Pancreas (tissue), 10 donors: ENCODE results near the gene SESN1. TPM values are rescaled to one million over a fixed set of nuclear protein-coding genes. Genes with fewer than 3 reads are reported as not detected.

ENCODE experiments used
- ATAC-seq, 4 donors: fragments of 200-7000 bp; cut with Tn5 transposase; one replicate each; pipeline versions ENCODE4 v1.8.0 to v1.9.1; 2020; ENCODE audit warnings: mild to moderate bottlenecking in 4 of 4, moderate library complexity in 4 of 4
- DNase-seq, 6 donors: peaks; one replicate each; pipeline ENCODE4 v3.0.0-alpha.2; 2020
- FAIRE-seq: peaks from 2 replicates; lab custom pipeline; 2012; peaks lifted over from hg19 to GRCh38; lab: Jason Lieb, UNC
- H3K27ac ChIP-seq, 4 donors: fragments of 200-600 bp; sonication (generic); 1 replicate in 3 of 4; 2 replicates in 1 of 4; pipeline versions ENCODE4 v1.5.0 to v1.8.0; 2020
- H3K27me3 ChIP-seq, 4 donors: fragments of 200-600 bp; one replicate each; pipeline ENCODE4 v1.8.0; 2021
- H3K36me3 ChIP-seq, 3 donors: fragments of 200-600 bp; sonication (generic) in 1 of 3; one replicate each; pipeline versions ENCODE4 v1.5.0 to v1.8.0; 2020 to 2021
- H3K4me1 ChIP-seq, 3 donors: fragments of 200-600 bp; one replicate each; pipeline ENCODE4 v1.8.0; 2021
- H3K4me3 ChIP-seq, 4 donors: fragments of 200-600 bp; sonication (generic) in 2 of 4; one replicate each; pipeline versions ENCODE4 v1.5.0 to v1.8.0; 2020 to 2021
- H3K9me3 ChIP-seq, 4 donors: fragments of 200-600 bp; one replicate each; pipeline ENCODE4 v1.8.0; 2021
- CTCF ChIP-seq, 4 donors: fragments of 200-600 bp; sonication (generic) in 3 of 4; IDR thresholded peaks; one replicate each; pipeline versions ENCODE4 v1.5.0 to v1.8.0; 2021; ENCODE audit warnings: antibody characterized with exemption in 4 of 4
- WGBS, 2 donors: extraction: QIAGEN DNeasy Blood & Tissue Kit; methylation state at CpG; one replicate each; pipeline ENCODE4 v1.1.7; 2013; 5-methylcytosine and 5-hydroxymethylcytosine counted together
- intact Hi-C, 3 donors: fragments of 100-400 bp; cut with DNase I; formaldehyde crosslinking; loops; one replicate each; pipeline versions ENCODE4 v1.11.1 to v1.14.2; 2022
- polyA plus RNA-seq, 2 donors: library from polyadenylated mRNA; stranded (reverse); fragments of 200-250 nt; gene quantifications; one replicate each; pipeline ENCODE4 v1.2.3, GENCODE V29; 2013
- total RNA-seq, 6 donors: library from RNA; stranded (reverse); fragmentation: NEBNext Ultra II Directional in 4 of 6; extraction: Animal tissue kit (Norgen Biotek cat#: 25700) in 4 of 6; gene quantifications; one replicate each; pipeline versions ENCODE4 v1.2.1 to v1.2.4, GENCODE V29; 2021 to 2023
- donor health status: healthy with polysubstance abuse.
- donor health status: DM: no; HTN: no; CAD: no; lungs with moderate emphysema.
- donor health status: DM: no; HTN: no; CAD: no.
- donor health status: control.
- donor health status: control.
- donor health status: Bipolar disorder and iron deficiency.
- donor health status: DM: yes; HTN: yes; CAD: no.
- donor health status: DM: no; HTN: no; CAD: no.
- donor health status: DM: no; HTN: no; CAD: no.
- donor health status: DM: yes; HTN: yes; CAD: no.

SESN1 gene
- total and polyA plus RNA-seq, 8 donors, result 8.5 to 22.4 (median 16.8) TPM

- Histone ChIP-seq H3K4me3 (no peak overlapping the region), H3K36me3 (no peaks in the 10 kb centered on the region), H3K9me3 (no peaks in the 10 kb centered on the region), H3K27ac (peak overlapping the region in 1 of 4 donors; percentile 48), H3K4me1 (peaks cover 0 to 11% (median 9%) of the 10 kb centered on the region in 3 donors), H3K27me3 (no peaks in the 10 kb centered on the region)
- intact Hi-C loops, result no loop called here
- 39 to 48% methylated on average over 2 of the region's 2 CpGs for WGBS, 2 donors
- no peak for FAIRE-seq
- TF ChIP-seq CTCF (IDR thresholded peaks at IDR 0.05), result no peak
- no peak for ATAC-seq
- no peak for DNase-seq
Observed at GRCh38 chr6:109013656-109014305, 80.9 kb downstream of the SESN1 start.

GRCh38 chr6:109010705-109011102 lies 83.9 kb downstream of the SESN1 start:
- WGBS, 2 donors, result 18 to 21% methylated on average over 2 of the region's 2 CpGs
- intact Hi-C loops, result no loop called here
- FAIRE-seq (no peak), ATAC-seq (peak in 1 of 4 donors; percentile 9), DNase-seq (no peak)
- no peaks in the 10 kb centered on the region for H3K9me3 ChIP-seq
- H3K4me3 ChIP-seq, result peak overlapping the region in 2 of 4 donors; percentile 87 to 91
- H3K27me3 ChIP-seq, result no peaks in the 10 kb centered on the region
- H3K27ac ChIP-seq, result peak overlapping the region; percentile 91 to 99 (median 97)
- no peaks in the 10 kb centered on the region for H3K36me3 ChIP-seq
- H3K4me1 ChIP-seq, result peaks cover 0 to 25% (median 23%) of the 10 kb centered on the region in 3 donors
- no peak for TF ChIP-seq CTCF (IDR thresholded peaks at IDR 0.05)

GRCh38 chr6:109009962-109010704 lies 84.5 kb downstream of the SESN1 start:
- no peaks in the 10 kb centered on the region for H3K9me3 ChIP-seq
- H3K27me3 ChIP-seq, result no peaks in the 10 kb centered on the region
- DNase-seq (no peak), ATAC-seq (peak in 2 of 4 donors; percentile 10 to 11), FAIRE-seq (peak; percentile 86)
- 4% methylated on average over 10 of the region's 10 CpGs for WGBS, 2 donors
- H3K4me3 ChIP-seq, result peak overlapping the region; percentile 24 to 91 (median 87)
- H3K4me1 ChIP-seq, result peaks cover 0 to 28% (median 25%) of the 10 kb centered on the region in 3 donors
- H3K27ac ChIP-seq, result peak overlapping the region; percentile 91 to 99 (median 97)
- intact Hi-C loops, result no loop called here
- no peak for TF ChIP-seq CTCF (IDR thresholded peaks at IDR 0.05)
- no peaks in the 10 kb centered on the region for H3K36me3 ChIP-seq

GRCh38 chr6:109009236-109009961 lies 85.2 kb downstream of the SESN1 start:
- peak overlapping the region; percentile 74 to 91 (median 87) for H3K4me3 ChIP-seq
- H3K27ac ChIP-seq, result peak overlapping the region; percentile 91 to 99 (median 97)
- ATAC-seq (peak; percentile 90 to 97 (median 95)), FAIRE-seq (no peak), DNase-seq (peak; percentile 93 to 99 (median 96))
- WGBS, 2 donors, result 0 to 1% methylated on average over 77 to 80 of the region's 80 CpGs
- intact Hi-C loops, result no loop called here
- TF ChIP-seq CTCF (IDR thresholded peaks at IDR 0.05), result peak in 3 of 4 donors; percentile 13 to 36 (median 30)
- peaks cover 4 to 35% (median 26%) of the 10 kb centered on the region in 3 donors for H3K4me1 ChIP-seq
- H3K27me3 ChIP-seq, result no peaks in the 10 kb centered on the region
- no peaks in the 10 kb centered on the region for H3K36me3 ChIP-seq
- H3K9me3 ChIP-seq, result no peaks in the 10 kb centered on the region
